ENCODE measurements around the gene IFI27L1.

DNA sequence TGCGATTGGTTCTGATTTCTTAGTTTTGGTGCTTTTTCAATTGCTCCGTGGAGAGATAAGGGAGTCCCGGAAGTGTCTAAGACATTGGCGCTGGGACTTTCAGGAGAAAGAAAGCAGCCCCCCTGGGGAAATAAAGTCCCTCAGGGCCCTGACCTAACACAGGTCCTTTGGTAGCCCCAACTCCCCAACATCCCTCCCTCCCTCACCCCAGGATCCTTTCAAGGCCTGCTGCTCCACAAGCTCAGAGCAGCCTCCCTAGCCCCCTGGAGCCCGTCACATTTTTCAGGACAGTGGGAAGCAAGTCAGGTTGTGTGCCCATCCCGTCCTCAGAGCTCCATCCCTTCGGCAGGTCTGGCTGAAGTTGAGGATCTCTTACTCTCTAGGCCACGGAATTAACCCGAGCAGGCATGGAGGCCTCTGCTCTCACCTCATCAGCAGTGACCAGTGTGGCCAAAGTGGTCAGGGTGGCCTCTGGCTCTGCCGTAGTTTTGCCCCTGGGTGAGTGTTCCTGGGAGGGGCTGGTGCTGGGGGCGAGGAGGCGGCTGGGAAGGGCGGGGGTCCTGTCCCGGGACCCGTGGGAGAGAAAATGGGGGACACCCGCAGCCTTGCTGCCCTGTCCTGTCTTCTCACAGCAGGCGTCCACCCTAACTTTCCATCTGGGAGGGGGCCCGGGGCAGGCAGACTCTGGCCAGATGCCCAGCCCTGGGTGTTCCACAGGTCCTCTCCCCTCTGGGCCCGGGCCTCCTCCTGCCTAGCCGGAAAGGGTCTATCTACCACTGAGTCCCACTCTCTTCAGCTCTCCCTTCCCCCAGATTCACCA lies 30.4 kb downstream of the IFI27L1 start:
- TF ChIP-seq, protein P1, sequence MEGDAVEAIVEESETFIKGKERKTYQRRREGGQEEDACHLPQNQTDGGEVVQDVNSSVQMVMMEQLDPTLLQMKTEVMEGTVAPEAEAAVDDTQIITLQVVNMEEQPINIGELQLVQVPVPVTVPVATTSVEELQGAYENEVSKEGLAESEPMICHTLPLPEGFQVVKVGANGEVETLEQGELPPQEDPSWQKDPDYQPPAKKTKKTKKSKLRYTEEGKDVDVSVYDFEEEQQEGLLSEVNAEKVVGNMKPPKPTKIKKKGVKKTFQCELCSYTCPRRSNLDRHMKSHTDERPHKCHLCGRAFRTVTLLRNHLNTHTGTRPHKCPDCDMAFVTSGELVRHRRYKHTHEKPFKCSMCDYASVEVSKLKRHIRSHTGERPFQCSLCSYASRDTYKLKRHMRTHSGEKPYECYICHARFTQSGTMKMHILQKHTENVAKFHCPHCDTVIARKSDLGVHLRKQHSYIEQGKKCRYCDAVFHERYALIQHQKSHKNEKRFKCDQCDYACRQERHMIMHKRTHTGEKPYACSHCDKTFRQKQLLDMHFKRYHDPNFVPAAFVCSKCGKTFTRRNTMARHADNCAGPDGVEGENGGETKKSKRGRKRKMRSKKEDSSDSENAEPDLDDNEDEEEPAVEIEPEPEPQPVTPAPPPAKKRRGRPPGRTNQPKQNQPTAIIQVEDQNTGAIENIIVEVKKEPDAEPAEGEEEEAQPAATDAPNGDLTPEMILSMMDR (conservative IDR thresholded peaks at IDR 0.05 in 1 of 2, IDR thresholded peaks at IDR 0.05 in 1 of 2; ENCODE audit: low read depth in 1 of 2, low read length in 2 of 2), result no peak
- TF ChIP-seq EZH2 (IDR thresholded peaks at IDR 0.05; ENCODE audit: low read length, missing control alignments), result no peak

All from fibroblast of lung (primary cell).